ENCODE results near the gene TCEA2.
A peak's percentile ranks its signal among the peaks of the same experiment; 100 is the strongest.

The TCEA2 gene

GRCh38 chr20:64053841-64054661, 8.9 kb upstream of the TCEA2 start:
- H3K4me1 Mint-ChIP-seq = peaks cover 11% of the 10 kb centered on the region
- TF ChIP-seq CTCF (IDR thresholded peaks at IDR 0.05; ENCODE audit: unreplicated experiment in 3 of 3) = peak in 1 of 3 experiments; percentile 18
- peak overlapping the region; percentile 56 to 66 (median 62) for H3K27ac Mint-ChIP-seq
- peak overlapping the region; percentile 34 to 50 (median 36) for H3K4me3 Mint-ChIP-seq
- H3K36me3 Mint-ChIP-seq (ENCODE audit: low read depth) = no peaks in the 10 kb centered on the region
- H3K9me3 Mint-ChIP-seq = no peaks in the 10 kb centered on the region
- peaks cover 32% of the 10 kb centered on the region for H3K27me3 Mint-ChIP-seq (ENCODE audit: low read depth)

- Mint-ChIP-seq H3K27me3 (ENCODE audit: low read depth) (peaks cover 28% of the 10 kb centered on the region), H3K4me3 (peak overlapping the region in 2 of 3 experiments; percentile 30 to 36), H3K36me3 (ENCODE audit: low read depth) (no peaks in the 10 kb centered on the region), H3K9me3 (no peaks in the 10 kb centered on the region), H3K4me1 (peaks cover 11% of the 10 kb centered on the region), H3K27ac (peak overlapping the region in 2 of 3 experiments; percentile 38 to 63)
- TF ChIP-seq CTCF (IDR thresholded peaks at IDR 0.05; ENCODE audit: unreplicated experiment in 3 of 3) = no peak
These were observed 7.6 kb upstream of the TCEA2 start for GRCh38 chr20:64055396-64055892.

GRCh38 chr20:64055893-64056638, 6.9 kb upstream of the TCEA2 start:
- no peaks in the 10 kb centered on the region for H3K9me3 Mint-ChIP-seq
- peaks cover 22% of the 10 kb centered on the region for H3K27me3 Mint-ChIP-seq (ENCODE audit: low read depth)
- H3K4me1 Mint-ChIP-seq = peaks cover 11% of the 10 kb centered on the region
- TF ChIP-seq CTCF (IDR thresholded peaks at IDR 0.05; ENCODE audit: unreplicated experiment in 3 of 3) = no peak
- H3K27ac Mint-ChIP-seq = no peak overlapping the region
- H3K36me3 Mint-ChIP-seq (ENCODE audit: low read depth) = no peaks in the 10 kb centered on the region
- no peak overlapping the region for H3K4me3 Mint-ChIP-seq

GRCh38 chr20:64056639-64056888, 6.4 kb upstream of the TCEA2 start:
- TF ChIP-seq CTCF (IDR thresholded peaks at IDR 0.05; ENCODE audit: unreplicated experiment in 3 of 3) = no peak
- Mint-ChIP-seq H3K4me1 (peaks cover 11% of the 10 kb centered on the region), H3K4me3 (no peak overlapping the region), H3K27me3 (ENCODE audit: low read depth) (peaks cover 17% of the 10 kb centered on the region), H3K27ac (no peak overlapping the region), H3K36me3 (ENCODE audit: low read depth) (no peaks in the 10 kb centered on the region), H3K9me3 (no peaks in the 10 kb centered on the region)

GRCh38 chr20:64056889-64057627, 5.9 kb upstream of the TCEA2 start:
- TF ChIP-seq CTCF (IDR thresholded peaks at IDR 0.05; ENCODE audit: unreplicated experiment in 3 of 3) = no peak
- no peaks in the 10 kb centered on the region for H3K9me3 Mint-ChIP-seq
- peaks cover 11% of the 10 kb centered on the region for H3K4me1 Mint-ChIP-seq
- no peak overlapping the region for H3K4me3 Mint-ChIP-seq
- H3K36me3 Mint-ChIP-seq (ENCODE audit: low read depth) = no peaks in the 10 kb centered on the region
- H3K27ac Mint-ChIP-seq = no peak overlapping the region
- H3K27me3 Mint-ChIP-seq (ENCODE audit: low read depth) = peaks cover 12% of the 10 kb centered on the region
